HG03064 (cell line): ENCODE results near the gene DYRK1B.

Experiments
- ATAC-seq: cut with Tn5 transposase; IDR thresholded peaks from one replicate; pipeline ENCODE4 v1.9.1; 2021; ENCODE audit warnings: low read depth; ENCODE audit not compliant: unreplicated experiment

Gene DYRK1B

GRCh38 chr19:39864118-39864517 lies 30.2 kb upstream of the DYRK1B start:
- no peak for ATAC-seq

GRCh38 chr19:39858541-39858940 lies 24.6 kb upstream of the DYRK1B start:
- no peak for ATAC-seq

- ATAC-seq = no peak
These were observed 18.9 kb upstream of the DYRK1B start for GRCh38 chr19:39852882-39853281.

GRCh38 chr19:39850892-39851291 lies 16.9 kb upstream of the DYRK1B start:
- ATAC-seq = no peak

GRCh38 chr19:39848392-39848791 lies 14.4 kb upstream of the DYRK1B start:
- ATAC-seq = no peak

- no peak for ATAC-seq
These were observed 13.6 kb upstream of the DYRK1B start for GRCh38 chr19:39847525-39847924.

- ATAC-seq = no peak
These were observed 12.9 kb upstream of the DYRK1B start for GRCh38 chr19:39846678-39847486.

GRCh38 chr19:39845933-39846677 lies 12.1 kb upstream of the DYRK1B start, which contains the start of gene FBL:
Gene FBL (minus strand): TSS chr19:39846379. CDS start chr19:39846300, 79 bp downstream.
- ATAC-seq = peak; percentile 63

- no peak for ATAC-seq
These were observed 11.6 kb upstream of the DYRK1B start for GRCh38 chr19:39845584-39845932.

- ATAC-seq = no peak
These were observed 11.2 kb upstream of the DYRK1B start for GRCh38 chr19:39845172-39845571.

- ATAC-seq = no peak
These were observed 10.2 kb upstream of the DYRK1B start for GRCh38 chr19:39843919-39844793.

- no peak for ATAC-seq
These were observed 8.9 kb upstream of the DYRK1B start for GRCh38 chr19:39842693-39843435.

- ATAC-seq = no peak
These were observed 7.1 kb upstream of the DYRK1B start for GRCh38 chr19:39841041-39841440.

- ATAC-seq = no peak
These were observed 6.5 kb upstream of the DYRK1B start for GRCh38 chr19:39840492-39840891.

GRCh38 chr19:39839678-39840327 lies 5.8 kb upstream of the DYRK1B start:
- no peak for ATAC-seq

- ATAC-seq = no peak
These were observed 4.6 kb upstream of the DYRK1B start for GRCh38 chr19:39838569-39838968.

- no peak for ATAC-seq
These were observed 4.0 kb upstream of the DYRK1B start for GRCh38 chr19:39837978-39838377.

GRCh38 chr19:39834287-39834841 lies 402 bp upstream of the DYRK1B start:
- ATAC-seq = no peak

- peak; percentile 1 for ATAC-seq
These were observed 850 bp downstream of the DYRK1B start for GRCh38 chr19:39833160-39833463.
